ENCODE measurements around the gene ADISSP. TPM values are rescaled to one million over a fixed set of nuclear protein-coding genes. Genes with fewer than 3 reads are reported as not detected.

ADISSP gene
- total RNA-seq, 2 donors from 2014 or later = 40.7 to 66.0 TPM

Other genes with a start within 250 kb of the ADISSP start
- not detected for gene GFRA4, start 104.4 kb downstream of the ADISSP start, total RNA-seq
- not detected for gene ADAM33, start 85.7 kb downstream of the ADISSP start, total RNA-seq
- gene SIGLEC1, start 55.2 kb downstream of the ADISSP start, total RNA-seq = not detected
- not detected for gene HSPA12B, start 35.1 kb downstream of the ADISSP start, total RNA-seq
- gene SPEF1, start 13.7 kb upstream of the ADISSP start, total RNA-seq = under 1 TPM; 0.24 TPM
- gene CENPB, start 19.0 kb upstream of the ADISSP start, total RNA-seq = 10 to 100 TPM; 42.3 to 82.1 TPM
- 100 to 1,000 TPM in 1 of 2 donors, 10 to 100 TPM in 1; 86.7 to 117 TPM for gene CDC25B, start 28.6 kb upstream of the ADISSP start, total RNA-seq
- gene AP5S1, start 52.8 kb upstream of the ADISSP start, total RNA-seq = 10 to 100 TPM; 10.8 to 14.8 TPM
- 10 to 100 TPM; 27.9 to 34.4 TPM for gene MAVS, start 79.1 kb upstream of the ADISSP start, total RNA-seq
- gene PANK2, start 121.6 kb upstream of the ADISSP start, total RNA-seq = 10 to 100 TPM; 61.1 to 64.3 TPM
- 10 to 100 TPM; 20.1 to 47.9 TPM for gene RNF24, start 247.8 kb upstream of the ADISSP start, total RNA-seq